PC-9 (cell line): ENCODE data around the gene SPTB.

Source experiments
- CTCF ChIP-seq: fragments of 200-600 bp; sonication (generic); conservative IDR thresholded peaks from 2 replicates; pipeline ENCODE4 v1.6.1; 2017; ENCODE audit warnings: mixed run types, antibody characterized with exemption, mild to moderate bottlenecking, moderate library complexity
- EZH2 ChIP-seq: fragments of 200-600 bp; sonication (generic); IDR thresholded peaks from 2 replicates; pipeline ENCODE4 v1.8.0; 2017; ENCODE audit warnings: antibody characterized with exemption, low read depth

- TF ChIP-seq CTCF (no peak), EZH2 (no peak)
Measured at GRCh38 chr14:64741200-64741599, 138.5 kb downstream of the SPTB start.
